H1 (cell line): ENCODE data around the gene RNF141. TPM values are rescaled to one million over a fixed set of nuclear protein-coding genes. Genes with fewer than 3 reads are reported as not detected.

Experiments
- BRCA1 ChIP-seq: IDR thresholded peaks from 2 replicates; pipeline ENCODE4 v1.6.1; 2012; ENCODE audit warnings: low read depth, low read length, improper control_type of control experiment
- CTBP2 ChIP-seq: IDR thresholded peaks from 2 replicates; pipeline ENCODE4 v1.7.0; 2011; ENCODE audit warnings: borderline replicate concordance, mild to moderate bottlenecking, moderate library complexity, mixed read lengths, low read length; ENCODE audit not compliant: insufficient read depth, insufficient read length
- polyA plus RNA-seq, 7 experiments: library from polyadenylated mRNA; depleted of rRNA in 3 of 7; stranded (reverse) in 5 of 7; unstranded in 2 of 7; fragments of >200 nt in 5 of 7; fragments of 200-250 nt in 2 of 7; gene quantifications; 1 replicate in 5 of 7; 2 replicates in 1 of 7; 4 replicates in 1 of 7; pipeline versions ENCODE4 v1.2.1 to v1.2.3, GENCODE V29; 2011 to 2013; ENCODE audit warnings: missing spikeins in 2 of 7, mixed read lengths in 2 of 7
- total RNA-seq: library from RNA; stranded (reverse); fragmentation: NEBNext Ultra II Directional; extraction: Animal tissue kit (Norgen Biotek cat#: 25700); gene quantifications from 2 replicates; pipeline ENCODE4 v1.2.1, GENCODE V29; 2021
- TF ChIP-seq, protein P1 (sequence below): fragments of 300-600 bp; sonication (generic); IDR thresholded peaks from 2 replicates; pipeline ENCODE4 v1.7.1; 2012; ENCODE audit warnings: low read length, moderate library complexity, mild to moderate bottlenecking, inconsistent platforms; ENCODE audit not compliant: insufficient replicate concordance
- TF ChIP-seq, protein P2 (sequence below): IDR thresholded peaks from 2 replicates; pipeline ENCODE4 v1.6.1; 2012; ENCODE audit warnings: inconsistent platforms
- TF ChIP-seq, protein P3 (sequence below): IDR thresholded peaks from 2 replicates; pipeline ENCODE4 v1.6.1; 2011; ENCODE audit warnings: low read depth, mild to moderate bottlenecking, low read length; ENCODE audit not compliant: insufficient read depth

The RNF141 gene
- total and polyA plus RNA-seq, 2 of the 8 experiments (the other 6 are each of a cell fraction or from before 2014, with no cell fraction given) = 8.5 to 22.8 TPM

DNA sequence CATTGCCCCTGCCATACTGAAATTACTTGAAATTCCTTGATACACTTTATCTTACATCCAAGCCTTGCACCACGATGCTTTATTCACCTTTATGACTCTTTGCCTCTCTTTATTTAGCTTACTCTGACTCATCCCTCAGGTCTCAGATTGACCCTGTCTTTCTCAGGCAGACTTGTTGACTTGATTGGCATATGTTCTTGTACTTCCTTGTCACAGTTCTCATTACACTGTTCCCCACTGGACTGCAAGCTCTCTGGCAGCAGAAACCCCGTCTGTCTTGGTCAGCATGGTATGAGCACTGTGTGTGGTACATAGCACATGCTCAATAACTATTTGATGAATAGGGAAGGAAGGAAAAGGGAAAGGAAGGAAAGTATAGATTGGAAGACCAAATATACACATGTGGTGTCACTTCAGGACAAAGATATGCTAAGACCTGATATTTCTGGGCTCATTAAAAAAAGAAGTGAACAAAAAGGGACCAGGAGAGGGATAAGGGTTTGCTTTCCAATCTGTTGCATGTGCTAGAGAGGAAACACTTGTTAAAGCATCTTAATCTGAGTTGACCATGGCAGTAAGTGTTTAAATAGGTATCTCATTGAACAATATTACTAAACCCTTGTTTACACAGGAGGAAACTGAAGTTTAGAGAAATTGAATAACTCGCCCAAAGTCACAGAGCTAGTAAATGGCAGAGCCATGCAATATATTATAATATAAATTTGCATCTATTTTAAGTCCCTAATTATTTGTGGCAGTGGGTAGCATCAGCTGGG is 20.2 kb upstream of the RNF141 start (continued):
- TF ChIP-seq, protein P1, sequence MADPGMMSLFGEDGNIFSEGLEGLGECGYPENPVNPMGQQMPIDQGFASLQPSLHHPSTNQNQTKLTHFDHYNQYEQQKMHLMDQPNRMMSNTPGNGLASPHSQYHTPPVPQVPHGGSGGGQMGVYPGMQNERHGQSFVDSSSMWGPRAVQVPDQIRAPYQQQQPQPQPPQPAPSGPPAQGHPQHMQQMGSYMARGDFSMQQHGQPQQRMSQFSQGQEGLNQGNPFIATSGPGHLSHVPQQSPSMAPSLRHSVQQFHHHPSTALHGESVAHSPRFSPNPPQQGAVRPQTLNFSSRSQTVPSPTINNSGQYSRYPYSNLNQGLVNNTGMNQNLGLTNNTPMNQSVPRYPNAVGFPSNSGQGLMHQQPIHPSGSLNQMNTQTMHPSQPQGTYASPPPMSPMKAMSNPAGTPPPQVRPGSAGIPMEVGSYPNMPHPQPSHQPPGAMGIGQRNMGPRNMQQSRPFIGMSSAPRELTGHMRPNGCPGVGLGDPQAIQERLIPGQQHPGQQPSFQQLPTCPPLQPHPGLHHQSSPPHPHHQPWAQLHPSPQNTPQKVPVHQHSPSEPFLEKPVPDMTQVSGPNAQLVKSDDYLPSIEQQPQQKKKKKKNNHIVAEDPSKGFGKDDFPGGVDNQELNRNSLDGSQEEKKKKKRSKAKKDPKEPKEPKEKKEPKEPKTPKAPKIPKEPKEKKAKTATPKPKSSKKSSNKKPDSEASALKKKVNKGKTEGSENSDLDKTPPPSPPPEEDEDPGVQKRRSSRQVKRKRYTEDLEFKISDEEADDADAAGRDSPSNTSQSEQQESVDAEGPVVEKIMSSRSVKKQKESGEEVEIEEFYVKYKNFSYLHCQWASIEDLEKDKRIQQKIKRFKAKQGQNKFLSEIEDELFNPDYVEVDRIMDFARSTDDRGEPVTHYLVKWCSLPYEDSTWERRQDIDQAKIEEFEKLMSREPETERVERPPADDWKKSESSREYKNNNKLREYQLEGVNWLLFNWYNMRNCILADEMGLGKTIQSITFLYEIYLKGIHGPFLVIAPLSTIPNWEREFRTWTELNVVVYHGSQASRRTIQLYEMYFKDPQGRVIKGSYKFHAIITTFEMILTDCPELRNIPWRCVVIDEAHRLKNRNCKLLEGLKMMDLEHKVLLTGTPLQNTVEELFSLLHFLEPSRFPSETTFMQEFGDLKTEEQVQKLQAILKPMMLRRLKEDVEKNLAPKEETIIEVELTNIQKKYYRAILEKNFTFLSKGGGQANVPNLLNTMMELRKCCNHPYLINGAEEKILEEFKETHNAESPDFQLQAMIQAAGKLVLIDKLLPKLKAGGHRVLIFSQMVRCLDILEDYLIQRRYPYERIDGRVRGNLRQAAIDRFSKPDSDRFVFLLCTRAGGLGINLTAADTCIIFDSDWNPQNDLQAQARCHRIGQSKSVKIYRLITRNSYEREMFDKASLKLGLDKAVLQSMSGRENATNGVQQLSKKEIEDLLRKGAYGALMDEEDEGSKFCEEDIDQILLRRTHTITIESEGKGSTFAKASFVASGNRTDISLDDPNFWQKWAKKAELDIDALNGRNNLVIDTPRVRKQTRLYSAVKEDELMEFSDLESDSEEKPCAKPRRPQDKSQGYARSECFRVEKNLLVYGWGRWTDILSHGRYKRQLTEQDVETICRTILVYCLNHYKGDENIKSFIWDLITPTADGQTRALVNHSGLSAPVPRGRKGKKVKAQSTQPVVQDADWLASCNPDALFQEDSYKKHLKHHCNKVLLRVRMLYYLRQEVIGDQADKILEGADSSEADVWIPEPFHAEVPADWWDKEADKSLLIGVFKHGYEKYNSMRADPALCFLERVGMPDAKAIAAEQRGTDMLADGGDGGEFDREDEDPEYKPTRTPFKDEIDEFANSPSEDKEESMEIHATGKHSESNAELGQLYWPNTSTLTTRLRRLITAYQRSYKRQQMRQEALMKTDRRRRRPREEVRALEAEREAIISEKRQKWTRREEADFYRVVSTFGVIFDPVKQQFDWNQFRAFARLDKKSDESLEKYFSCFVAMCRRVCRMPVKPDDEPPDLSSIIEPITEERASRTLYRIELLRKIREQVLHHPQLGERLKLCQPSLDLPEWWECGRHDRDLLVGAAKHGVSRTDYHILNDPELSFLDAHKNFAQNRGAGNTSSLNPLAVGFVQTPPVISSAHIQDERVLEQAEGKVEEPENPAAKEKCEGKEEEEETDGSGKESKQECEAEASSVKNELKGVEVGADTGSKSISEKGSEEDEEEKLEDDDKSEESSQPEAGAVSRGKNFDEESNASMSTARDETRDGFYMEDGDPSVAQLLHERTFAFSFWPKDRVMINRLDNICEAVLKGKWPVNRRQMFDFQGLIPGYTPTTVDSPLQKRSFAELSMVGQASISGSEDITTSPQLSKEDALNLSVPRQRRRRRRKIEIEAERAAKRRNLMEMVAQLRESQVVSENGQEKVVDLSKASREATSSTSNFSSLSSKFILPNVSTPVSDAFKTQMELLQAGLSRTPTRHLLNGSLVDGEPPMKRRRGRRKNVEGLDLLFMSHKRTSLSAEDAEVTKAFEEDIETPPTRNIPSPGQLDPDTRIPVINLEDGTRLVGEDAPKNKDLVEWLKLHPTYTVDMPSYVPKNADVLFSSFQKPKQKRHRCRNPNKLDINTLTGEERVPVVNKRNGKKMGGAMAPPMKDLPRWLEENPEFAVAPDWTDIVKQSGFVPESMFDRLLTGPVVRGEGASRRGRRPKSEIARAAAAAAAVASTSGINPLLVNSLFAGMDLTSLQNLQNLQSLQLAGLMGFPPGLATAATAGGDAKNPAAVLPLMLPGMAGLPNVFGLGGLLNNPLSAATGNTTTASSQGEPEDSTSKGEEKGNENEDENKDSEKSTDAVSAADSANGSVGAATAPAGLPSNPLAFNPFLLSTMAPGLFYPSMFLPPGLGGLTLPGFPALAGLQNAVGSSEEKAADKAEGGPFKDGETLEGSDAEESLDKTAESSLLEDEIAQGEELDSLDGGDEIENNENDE = no peak
- TF ChIP-seq BRCA1 (no peak), CTBP2 (no peak)
- TF ChIP-seq, protein P2, sequence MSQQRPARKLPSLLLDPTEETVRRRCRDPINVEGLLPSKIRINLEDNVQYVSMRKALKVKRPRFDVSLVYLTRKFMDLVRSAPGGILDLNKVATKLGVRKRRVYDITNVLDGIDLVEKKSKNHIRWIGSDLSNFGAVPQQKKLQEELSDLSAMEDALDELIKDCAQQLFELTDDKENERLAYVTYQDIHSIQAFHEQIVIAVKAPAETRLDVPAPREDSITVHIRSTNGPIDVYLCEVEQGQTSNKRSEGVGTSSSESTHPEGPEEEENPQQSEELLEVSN = no peak
- TF ChIP-seq, protein P3, sequence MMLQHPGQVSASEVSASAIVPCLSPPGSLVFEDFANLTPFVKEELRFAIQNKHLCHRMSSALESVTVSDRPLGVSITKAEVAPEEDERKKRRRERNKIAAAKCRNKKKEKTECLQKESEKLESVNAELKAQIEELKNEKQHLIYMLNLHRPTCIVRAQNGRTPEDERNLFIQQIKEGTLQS = no peak
